ENCODE results near the gene PGLYRP2. TPM values are rescaled to one million over a fixed set of nuclear protein-coding genes. Genes with fewer than 3 reads are reported as not detected.

Gene PGLYRP2
- total RNA-seq, 1 experiment from 2014 or later, result not detected

DNA sequence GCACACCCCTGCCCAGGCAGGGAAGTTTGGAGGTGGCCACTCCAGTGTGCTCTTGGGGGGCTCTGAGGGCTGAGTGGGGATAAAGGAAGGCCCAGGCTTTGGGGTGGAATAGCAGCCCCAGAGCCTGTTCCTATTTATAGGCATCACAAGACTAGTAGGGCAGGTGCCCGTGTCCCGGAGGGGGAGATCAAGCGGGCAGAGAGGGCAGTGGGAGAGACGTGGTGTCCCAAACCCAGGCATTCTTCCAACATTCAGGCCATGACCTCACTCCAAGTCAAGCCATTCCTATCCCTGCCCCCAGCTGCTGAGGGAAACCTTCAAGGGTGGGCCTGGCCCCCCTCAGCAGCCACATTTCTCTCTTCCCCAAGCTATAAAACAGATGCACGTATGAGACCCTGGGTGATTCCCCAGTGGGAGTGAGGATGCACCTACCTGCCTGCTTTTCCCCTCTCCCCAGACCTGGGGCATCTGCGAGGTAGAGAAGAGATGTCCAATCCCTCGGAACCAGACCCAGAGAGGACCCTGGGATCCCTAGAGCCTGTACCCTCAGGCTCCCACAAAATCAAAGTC, 33.4 kb downstream of the PGLYRP2 start:
- in situ Hi-C loops (cut with HindIII; ENCODE audit: low pct_unique_long_range_greater_than_20kb, low sequenced_read_pairs), result no loop called here
- no peak for DNase-seq (ENCODE audit: low read depth)

DNA sequence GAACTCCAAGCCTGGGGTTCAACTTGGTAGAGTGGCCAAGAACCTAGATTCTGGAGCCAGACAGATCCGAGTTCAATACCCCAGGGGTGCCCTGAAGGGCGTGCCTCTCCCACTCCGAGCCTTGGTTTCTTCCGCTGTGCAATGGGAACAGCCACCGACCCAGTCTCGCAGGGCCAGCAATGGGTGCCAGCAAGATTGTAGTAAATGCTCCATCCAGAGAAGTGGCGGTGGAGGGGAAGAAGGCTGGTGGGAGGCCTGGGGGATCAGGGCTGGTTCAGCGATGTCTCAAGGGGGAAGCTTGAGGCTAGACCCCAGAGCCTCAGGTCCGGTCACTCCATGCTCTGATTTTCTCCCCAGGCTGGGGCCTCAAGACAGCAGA, 34.1 kb downstream of the PGLYRP2 start:
- in situ Hi-C loops (cut with HindIII; ENCODE audit: low pct_unique_long_range_greater_than_20kb, low sequenced_read_pairs), result no loop called here
- DNase-seq (ENCODE audit: low read depth), result no peak

DNA sequence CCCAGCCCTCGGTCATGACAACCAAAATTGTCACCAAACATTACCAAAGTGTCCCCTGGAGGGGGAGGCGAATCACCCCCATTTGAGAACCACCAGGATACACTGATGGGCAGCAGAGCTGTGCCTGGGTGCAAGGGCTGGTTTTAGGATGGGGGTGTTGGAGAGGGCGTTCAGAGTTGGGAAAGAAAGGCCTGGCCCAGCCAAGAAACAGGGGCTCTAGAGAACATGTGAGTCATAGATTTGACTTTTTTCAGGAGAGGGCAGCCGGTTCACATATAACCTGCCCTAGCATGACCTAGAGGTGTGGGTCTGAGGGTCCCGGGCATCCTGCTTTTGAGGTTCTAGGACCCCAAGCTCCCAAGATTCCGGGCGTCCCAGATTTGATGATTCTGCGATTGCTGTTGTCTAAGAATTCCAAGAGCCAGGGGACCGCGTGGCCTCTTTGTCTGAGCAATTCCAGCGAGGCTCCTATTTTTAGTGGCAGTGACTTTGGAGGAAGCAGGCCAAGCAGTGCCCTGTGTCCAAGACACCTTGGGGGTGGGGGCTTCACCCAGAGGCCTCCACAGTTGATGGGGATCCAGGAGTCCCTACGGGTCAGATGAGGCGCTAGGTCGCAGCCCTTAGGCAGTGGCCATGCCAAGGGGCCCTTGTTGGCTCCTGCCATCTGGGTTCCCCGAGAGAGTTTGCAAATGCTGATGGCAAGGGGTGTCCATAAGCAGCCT, 34.6 kb downstream of the PGLYRP2 start:
- in situ Hi-C loops (cut with HindIII; ENCODE audit: low pct_unique_long_range_greater_than_20kb, low sequenced_read_pairs), result no loop called here
- DNase-seq (ENCODE audit: low read depth), result no peak

- in situ Hi-C loops (cut with HindIII; ENCODE audit: low pct_unique_long_range_greater_than_20kb, low sequenced_read_pairs), result no loop called here
- DNase-seq (ENCODE audit: low read depth), result no peak
Observed at GRCh38 chr19:15443838-15444237, 35.5 kb downstream of the PGLYRP2 start.

GRCh38 chr19:15443325-15443724, 36.0 kb downstream of the PGLYRP2 start:
- in situ Hi-C loops (cut with HindIII; ENCODE audit: low pct_unique_long_range_greater_than_20kb, low sequenced_read_pairs), result no loop called here
- DNase-seq (ENCODE audit: low read depth), result no peak

- no peak for DNase-seq (ENCODE audit: low read depth)
- in situ Hi-C loops (cut with HindIII; ENCODE audit: low pct_unique_long_range_greater_than_20kb, low sequenced_read_pairs), result no loop called here
Observed at GRCh38 chr19:15442142-15442920, 37.0 kb downstream of the PGLYRP2 start.

GRCh38 chr19:15441317-15441716, 38.0 kb downstream of the PGLYRP2 start:
- in situ Hi-C loops (cut with HindIII; ENCODE audit: low pct_unique_long_range_greater_than_20kb, low sequenced_read_pairs), result no loop called here

DNA sequence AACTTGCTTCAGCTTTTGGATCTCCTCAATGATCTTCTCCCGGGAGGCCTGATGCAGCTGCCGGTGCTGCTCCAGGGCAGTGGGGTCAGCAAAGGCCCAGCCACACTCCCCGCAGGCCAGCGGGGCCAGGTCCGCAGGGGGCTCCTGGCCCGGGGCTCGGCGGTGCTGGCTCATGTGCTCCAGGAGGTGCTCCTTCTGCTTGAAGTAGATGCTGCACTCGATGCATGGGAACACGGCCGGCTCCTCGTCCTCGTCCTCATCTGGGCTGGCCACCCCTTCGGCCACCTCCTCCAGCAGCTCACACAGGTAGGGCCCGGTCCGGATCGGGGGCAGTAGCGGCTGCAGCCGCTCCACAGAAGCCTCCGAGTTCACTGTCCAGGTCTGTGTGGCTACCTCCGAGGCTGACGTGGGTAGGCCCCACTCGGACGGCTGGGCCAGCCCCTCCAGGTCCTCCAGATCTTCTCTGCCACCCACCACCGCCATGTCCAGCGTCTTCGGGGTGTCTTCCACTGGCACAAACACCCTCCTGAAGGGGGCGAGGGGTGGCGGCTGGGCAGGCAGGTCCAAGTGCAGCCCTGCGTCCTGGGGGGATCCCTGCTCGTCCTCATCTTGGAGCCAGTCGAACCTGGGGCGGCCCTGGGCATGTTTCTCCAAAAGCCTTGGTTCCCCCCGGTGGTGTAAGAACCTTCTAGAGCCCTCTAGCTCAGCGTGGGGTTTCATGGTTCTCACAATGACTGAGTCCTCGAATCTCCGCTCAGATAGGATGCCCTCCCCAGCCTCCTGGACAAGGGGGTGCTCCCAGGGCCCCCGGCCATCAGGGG, 39.3 kb downstream of the PGLYRP2 start:
- in situ Hi-C loops (cut with HindIII; ENCODE audit: low pct_unique_long_range_greater_than_20kb, low sequenced_read_pairs), result no loop called here
- DNase-seq (ENCODE audit: low read depth), result no peak

More at GRCh38 chr19:15441317-15441716, 38.0 kb downstream of the PGLYRP2 start:
- DNase-seq (ENCODE audit: low read depth), result no peak

- DNase-seq (ENCODE audit: low read depth), result no peak
- in situ Hi-C loops (cut with HindIII; ENCODE audit: low pct_unique_long_range_greater_than_20kb, low sequenced_read_pairs), result no loop called here
Observed at GRCh38 chr19:15439078-15439799, 40.1 kb downstream of the PGLYRP2 start.

GRCh38 chr19:15438577-15438976, 40.7 kb downstream of the PGLYRP2 start:
- no peak for DNase-seq (ENCODE audit: low read depth)
- in situ Hi-C loops (cut with HindIII; ENCODE audit: low pct_unique_long_range_greater_than_20kb, low sequenced_read_pairs), result no loop called here

- in situ Hi-C loops (cut with HindIII; ENCODE audit: low pct_unique_long_range_greater_than_20kb, low sequenced_read_pairs), result no loop called here
Observed at GRCh38 chr19:15438124-15438496, 41.2 kb downstream of the PGLYRP2 start.

DNA sequence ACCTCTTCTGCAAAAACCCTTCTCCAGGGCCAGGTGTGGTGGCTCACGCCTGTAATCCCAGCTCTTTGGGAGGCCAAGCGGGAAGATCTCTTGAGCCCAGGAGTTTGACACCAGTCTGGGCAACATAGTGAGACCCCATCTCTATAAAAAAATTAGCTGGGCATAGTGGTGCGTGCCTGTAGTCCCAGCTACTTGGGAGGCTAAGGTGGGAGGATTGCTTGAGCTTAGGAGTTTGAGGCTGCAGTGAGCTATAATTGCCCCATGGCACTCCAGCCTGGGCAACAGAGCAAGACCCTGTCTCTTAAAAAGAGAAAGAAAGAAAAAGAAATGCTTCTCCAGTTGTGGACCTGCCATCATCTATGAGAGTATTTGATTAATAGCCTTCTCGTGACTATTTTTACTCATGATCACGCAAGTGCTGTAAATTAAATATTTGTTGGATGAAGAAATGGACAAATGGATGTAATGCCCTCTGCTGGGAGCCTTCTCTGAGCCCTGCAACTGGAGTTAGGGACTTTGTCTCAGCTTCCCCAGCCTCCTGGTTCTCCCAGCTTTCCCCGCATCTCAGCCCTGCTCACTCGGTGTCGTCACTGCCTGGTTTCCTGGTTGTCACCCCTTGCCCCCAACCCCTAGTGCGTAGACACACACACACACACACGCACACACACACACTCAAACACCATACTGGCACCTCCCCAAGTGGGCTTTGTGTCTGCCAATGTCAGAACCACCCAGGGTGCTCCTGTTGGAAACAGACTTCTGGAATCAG, 41.8 kb downstream of the PGLYRP2 start:
- DNase-seq (ENCODE audit: low read depth), result no peak
- in situ Hi-C loops (cut with HindIII; ENCODE audit: low pct_unique_long_range_greater_than_20kb, low sequenced_read_pairs), result no loop called here

More at GRCh38 chr19:15438124-15438496, 41.2 kb downstream of the PGLYRP2 start:
- DNase-seq (ENCODE audit: low read depth), result no peak

GRCh38 chr19:15436826-15437110, 42.5 kb downstream of the PGLYRP2 start:
- no peak for DNase-seq (ENCODE audit: low read depth)
- in situ Hi-C loops (cut with HindIII; ENCODE audit: low pct_unique_long_range_greater_than_20kb, low sequenced_read_pairs), result no loop called here

DNA sequence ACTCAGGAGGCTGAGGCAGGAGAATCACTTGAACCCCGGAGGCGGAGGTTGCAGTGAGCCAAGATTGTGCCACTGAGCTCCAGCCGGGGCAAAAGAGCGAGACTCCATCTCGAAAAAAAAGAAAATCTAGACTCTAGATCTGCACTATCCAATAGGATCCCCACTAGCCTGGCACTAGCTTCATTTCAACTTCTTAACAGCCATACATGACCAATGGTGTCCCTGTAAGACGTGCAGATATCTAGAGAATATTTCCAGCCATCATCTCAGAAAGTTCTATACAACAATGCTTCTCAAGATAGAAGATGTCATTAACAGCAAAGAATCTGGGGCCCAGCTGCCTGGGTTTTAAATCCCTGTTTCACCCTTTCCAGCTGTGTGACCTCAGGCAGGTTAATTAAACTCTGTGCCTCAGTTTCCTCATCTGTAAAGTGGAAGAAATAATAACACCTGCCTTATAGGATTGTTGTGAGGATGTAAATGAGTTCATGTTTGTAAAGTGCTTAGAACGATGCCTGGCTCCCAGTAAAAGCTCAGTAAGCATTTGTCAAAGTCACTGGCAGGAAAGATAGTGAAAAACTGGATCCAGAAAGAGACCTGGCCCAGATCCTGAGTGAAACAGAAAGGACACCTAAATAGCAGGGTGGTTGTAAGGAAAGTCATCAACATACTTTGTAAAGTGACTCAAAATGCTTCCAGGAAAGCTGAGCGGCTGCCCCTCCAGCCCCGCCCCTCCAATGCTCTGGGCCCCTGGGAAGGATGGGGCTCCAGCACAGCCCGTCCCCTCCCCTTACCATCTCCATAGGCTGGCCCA, 43.1 kb downstream of the PGLYRP2 start:
- no peak for DNase-seq (ENCODE audit: low read depth)
- in situ Hi-C loops (cut with HindIII; ENCODE audit: low pct_unique_long_range_greater_than_20kb, low sequenced_read_pairs), result no loop called here

- DNase-seq (ENCODE audit: low read depth), result no peak
- in situ Hi-C loops (cut with HindIII; ENCODE audit: low pct_unique_long_range_greater_than_20kb, low sequenced_read_pairs), result no loop called here
Observed at GRCh38 chr19:15433519-15434069, 45.7 kb downstream of the PGLYRP2 start.

GRCh38 chr19:15432629-15433518, 46.4 kb downstream of the PGLYRP2 start:
- in situ Hi-C loops (cut with HindIII; ENCODE audit: low pct_unique_long_range_greater_than_20kb, low sequenced_read_pairs), result no loop called here

More at GRCh38 chr19:15432629-15433518, 46.4 kb downstream of the PGLYRP2 start:
- peak; percentile 81 for DNase-seq (ENCODE audit: low read depth)

Measured in Caki2 (cell line).